Loucy (cell line): ENCODE measurements around the gene ALK.
"Not testable (repeated sequence)": the region's sequence is repeated elsewhere in the genome, so short reads cannot be mapped to it uniquely, and the experiment has no call there.

ENCODE experiments used
- H2AFZ ChIP-seq: fragments of 200-600 bp; sonication (generic); 2 replicates; pipeline ENCODE4 v1.6.0; 2016; ENCODE audit warnings: antibody characterized with exemption, mild to moderate bottlenecking, low read length, moderate library complexity
- H3F3A ChIP-seq: fragments of 200-600 bp; 2 replicates; pipeline ENCODE4 v1.6.0; 2016; ENCODE audit warnings: antibody characterized with exemption, low read depth, mild to moderate bottlenecking
- H3K27me3 ChIP-seq: fragments of 200-600 bp; sonication (generic); 2 replicates; pipeline ENCODE4 v1.6.1; 2014; ENCODE audit warnings: low read length, mild to moderate bottlenecking; ENCODE audit not compliant: insufficient read depth, poor library complexity, severe bottlenecking
- H3K36me3 ChIP-seq: fragments of 200-600 bp; sonication (generic); 2 replicates; pipeline ENCODE4 v1.6.1; 2016; ENCODE audit warnings: low read length; ENCODE audit not compliant: insufficient read depth
- H3K4me1 ChIP-seq: fragments of 200-600 bp; sonication (generic); 2 replicates; pipeline ENCODE4 v1.5.1; 2014; ENCODE audit warnings: low read length, mild to moderate bottlenecking; ENCODE audit not compliant: insufficient read depth, poor library complexity, severe bottlenecking
- H3K4me2 ChIP-seq: fragments of 200-600 bp; sonication (generic); 2 replicates; pipeline ENCODE4 v1.6.0; 2014; ENCODE audit warnings: antibody characterized with exemption, low read length, low read depth, mild to moderate bottlenecking; ENCODE audit not compliant: poor library complexity, severe bottlenecking
- H3K4me3 ChIP-seq: fragments of 200-600 bp; sonication (generic); 2 replicates; pipeline ENCODE4 v1.5.1; 2014; ENCODE audit warnings: low read length, mild to moderate bottlenecking, mixed read lengths; ENCODE audit not compliant: poor library complexity, severe bottlenecking
- H3K79me2 ChIP-seq: fragments of 200-600 bp; sonication (generic); 2 replicates; pipeline ENCODE4 v1.6.1; 2014; ENCODE audit warnings: low read length; ENCODE audit not compliant: insufficient read depth
- H3K9ac ChIP-seq: fragments of 200-600 bp; sonication (generic); 2 replicates; pipeline ENCODE4 v1.6.0; 2014; ENCODE audit warnings: mild to moderate bottlenecking, low read depth, low read length, moderate library complexity; ENCODE audit not compliant: poor library complexity, severe bottlenecking
- H3K9me2 ChIP-seq: fragments of 200-600 bp; sonication (generic); replicated peaks from 2 replicates; pipeline ENCODE4 v1.6.1; 2016; ENCODE audit warnings: low read depth, low read length, mixed read lengths
- H3K9me3 ChIP-seq: fragments of 200-600 bp; sonication (generic); 2 replicates; pipeline ENCODE4 v1.6.1; 2014; ENCODE audit warnings: mild to moderate bottlenecking, antibody characterized with exemption, low read length, low read depth; ENCODE audit not compliant: insufficient read depth
- H4K20me1 ChIP-seq: fragments of 200-600 bp; sonication (generic); 2 replicates; pipeline ENCODE4 v1.6.0; 2014; ENCODE audit warnings: antibody characterized with exemption, low read length, mild to moderate bottlenecking; ENCODE audit not compliant: insufficient read depth, poor library complexity, severe bottlenecking
- EZH2phosphoT487 ChIP-seq: fragments of 200-600 bp; IDR thresholded peaks from 2 replicates; pipeline ENCODE4 v1.6.1; 2018; ENCODE audit warnings: antibody characterized with exemption, mild to moderate bottlenecking, moderate library complexity, borderline replicate concordance
- TF ChIP-seq, protein P1 (sequence below): fragments of 200-600 bp; sonication (generic); conservative IDR thresholded peaks from 2 replicates; pipeline ENCODE4 v1.5.1; 2014; ENCODE audit warnings: mild to moderate bottlenecking, antibody characterized with exemption, low read length

The ALK gene

DNA sequence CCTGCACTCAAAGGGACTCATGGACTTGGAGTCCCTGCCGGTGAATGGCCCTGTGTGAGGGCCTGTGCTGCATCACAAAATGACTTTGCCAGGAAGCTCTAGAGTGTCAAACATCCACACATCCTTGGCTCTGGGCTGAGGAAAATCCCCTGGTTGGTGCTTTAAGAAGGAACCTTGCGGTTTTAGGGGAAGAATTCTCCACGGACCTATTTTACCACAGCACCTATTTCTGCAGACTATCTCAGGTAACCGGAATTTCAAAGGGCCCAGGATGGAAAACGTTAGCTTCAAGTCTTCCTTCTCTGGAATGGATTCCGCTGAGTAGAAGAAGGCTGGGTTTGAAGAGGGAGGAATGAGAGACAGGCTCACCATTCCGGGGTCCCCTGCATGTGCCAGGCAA, 166.2 kb downstream of the ALK start:
- Histone ChIP-seq H3K4me1 (peaks cover 20% of the 10 kb centered on the region), H3K9me2 (no peaks in the 10 kb centered on the region), H3K79me2 (no peaks in the 10 kb centered on the region), H3F3A (no peaks in the 10 kb centered on the region), H2AFZ (no peak overlapping the region), H3K27me3 (no peaks in the 10 kb centered on the region), H3K4me2 (no peak overlapping the region), H3K4me3 (no peak overlapping the region), H3K36me3 (no peaks in the 10 kb centered on the region), H3K9me3 (no peaks in the 10 kb centered on the region), H4K20me1 (no peaks in the 10 kb centered on the region), H3K9ac (no peak overlapping the region)
- TF ChIP-seq, protein P1, sequence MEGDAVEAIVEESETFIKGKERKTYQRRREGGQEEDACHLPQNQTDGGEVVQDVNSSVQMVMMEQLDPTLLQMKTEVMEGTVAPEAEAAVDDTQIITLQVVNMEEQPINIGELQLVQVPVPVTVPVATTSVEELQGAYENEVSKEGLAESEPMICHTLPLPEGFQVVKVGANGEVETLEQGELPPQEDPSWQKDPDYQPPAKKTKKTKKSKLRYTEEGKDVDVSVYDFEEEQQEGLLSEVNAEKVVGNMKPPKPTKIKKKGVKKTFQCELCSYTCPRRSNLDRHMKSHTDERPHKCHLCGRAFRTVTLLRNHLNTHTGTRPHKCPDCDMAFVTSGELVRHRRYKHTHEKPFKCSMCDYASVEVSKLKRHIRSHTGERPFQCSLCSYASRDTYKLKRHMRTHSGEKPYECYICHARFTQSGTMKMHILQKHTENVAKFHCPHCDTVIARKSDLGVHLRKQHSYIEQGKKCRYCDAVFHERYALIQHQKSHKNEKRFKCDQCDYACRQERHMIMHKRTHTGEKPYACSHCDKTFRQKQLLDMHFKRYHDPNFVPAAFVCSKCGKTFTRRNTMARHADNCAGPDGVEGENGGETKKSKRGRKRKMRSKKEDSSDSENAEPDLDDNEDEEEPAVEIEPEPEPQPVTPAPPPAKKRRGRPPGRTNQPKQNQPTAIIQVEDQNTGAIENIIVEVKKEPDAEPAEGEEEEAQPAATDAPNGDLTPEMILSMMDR = no peak
- TF ChIP-seq EZH2phosphoT487 = no peak

DNA sequence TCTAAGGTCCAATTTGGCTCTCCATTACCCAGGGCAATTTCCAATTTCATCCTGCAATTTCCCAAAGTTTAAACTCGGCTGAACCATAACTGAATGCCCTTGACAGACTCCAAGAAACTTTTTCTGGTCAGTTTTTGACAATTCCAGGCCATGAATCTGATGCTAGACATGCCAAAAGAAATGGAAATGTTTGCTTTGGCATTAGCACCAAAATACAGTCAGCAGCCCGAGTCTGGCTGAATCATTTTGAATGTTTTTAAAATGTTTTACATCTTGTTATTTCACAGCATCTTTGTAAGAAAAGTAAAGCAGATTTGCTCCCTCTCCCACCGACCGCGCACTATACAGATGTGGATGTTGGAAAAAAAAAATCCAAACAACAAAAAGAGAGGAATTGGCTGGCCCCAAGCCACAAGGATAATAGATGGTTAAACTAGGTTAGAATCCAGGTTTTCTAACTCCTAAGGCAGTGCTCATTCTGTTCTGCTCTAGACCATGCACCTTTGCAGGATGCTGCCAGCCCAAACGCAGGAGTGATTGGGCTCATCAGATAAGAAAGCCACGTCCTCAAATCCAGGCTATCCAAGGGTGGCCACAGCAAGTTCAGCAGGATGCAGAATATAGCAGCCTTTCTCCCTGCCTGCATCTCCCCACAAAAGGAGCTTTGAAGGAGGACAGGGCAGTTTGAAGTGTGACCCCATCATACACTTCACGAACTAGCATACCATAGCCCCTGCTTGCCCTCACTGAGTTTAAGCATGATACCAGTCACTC, 167.5 kb downstream of the ALK start:
- H4K20me1 ChIP-seq = no peaks in the 10 kb centered on the region
- H3K9me2 ChIP-seq = no peaks in the 10 kb centered on the region
- no peaks in the 10 kb centered on the region for H3F3A ChIP-seq
- H3K4me2 ChIP-seq = no peak overlapping the region
- H3K36me3 ChIP-seq = no peaks in the 10 kb centered on the region
- H3K9ac ChIP-seq = no peak overlapping the region
- no peak overlapping the region for H2AFZ ChIP-seq
- no peak overlapping the region for H3K4me3 ChIP-seq
- no peaks in the 10 kb centered on the region for H3K9me3 ChIP-seq
- no peak for TF ChIP-seq EZH2phosphoT487
- TF ChIP-seq, protein P1 = no peak
- peaks cover 12% of the 10 kb centered on the region for H3K4me1 ChIP-seq
- no peaks in the 10 kb centered on the region for H3K27me3 ChIP-seq
- no peaks in the 10 kb centered on the region for H3K79me2 ChIP-seq

DNA sequence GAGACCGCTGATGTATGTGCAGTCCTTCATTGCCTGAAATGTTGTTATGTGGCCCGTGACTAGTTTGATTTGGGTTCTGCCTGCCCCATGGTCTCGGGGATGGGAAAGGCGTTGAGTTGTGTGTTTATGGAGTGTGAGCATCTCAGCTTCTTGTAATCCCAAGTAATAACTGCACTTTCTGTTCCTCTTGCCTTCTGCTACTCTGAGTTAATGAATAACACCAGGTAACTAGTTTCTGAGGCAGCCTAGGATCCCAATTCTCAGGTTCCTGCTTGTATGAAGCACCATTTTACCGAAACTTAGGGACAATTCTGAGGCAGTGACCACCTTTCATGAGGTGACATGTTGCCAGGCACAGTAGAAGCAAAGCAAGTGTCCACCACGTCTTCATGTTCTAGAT, 170.0 kb downstream of the ALK start:
- TF ChIP-seq EZH2phosphoT487 = no peak
- TF ChIP-seq, protein P1 = no peak
- Histone ChIP-seq H3K36me3 (no peaks in the 10 kb centered on the region), H4K20me1 (no peaks in the 10 kb centered on the region), H3K4me2 (no peak overlapping the region), H2AFZ (no peak overlapping the region), H3K4me3 (no peak overlapping the region), H3K79me2 (no peaks in the 10 kb centered on the region), H3K9me3 (no peaks in the 10 kb centered on the region), H3F3A (no peaks in the 10 kb centered on the region), H3K4me1 (peaks cover 17% of the 10 kb centered on the region), H3K9me2 (no peaks in the 10 kb centered on the region), H3K9ac (no peak overlapping the region), H3K27me3 (no peaks in the 10 kb centered on the region)

DNA sequence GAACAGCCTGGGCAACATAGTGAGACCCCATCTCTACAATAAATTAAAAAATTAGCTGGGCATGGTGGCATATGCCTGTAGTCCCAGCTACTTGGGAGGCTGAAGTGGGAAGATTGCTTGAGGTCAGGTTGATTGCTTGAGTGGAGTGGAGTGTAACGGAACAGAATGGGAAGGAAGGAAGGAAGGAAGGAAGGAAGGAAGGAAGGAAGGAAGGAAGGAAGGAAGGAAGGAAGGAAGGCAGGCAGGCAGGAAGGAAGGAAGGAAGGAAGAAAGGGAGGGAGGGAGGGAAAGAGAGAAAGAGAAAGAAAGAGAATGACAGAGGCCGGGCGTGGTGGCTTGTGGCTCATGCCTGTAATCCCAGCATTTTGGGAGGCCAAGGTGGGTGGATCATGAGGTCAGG, 170.9 kb downstream of the ALK start:
- H3K9me3 ChIP-seq, H3K36me3 ChIP-seq, H3K4me3 ChIP-seq, H3K9me2 ChIP-seq, H3F3A ChIP-seq, H4K20me1 ChIP-seq, H3K4me2 ChIP-seq, H2AFZ ChIP-seq, H3K9ac ChIP-seq, H3K79me2 ChIP-seq, H3K27me3 ChIP-seq: not testable (repeated sequence)
- peaks cover 17% of the 10 kb centered on the region for H3K4me1 ChIP-seq
